Ascending aorta (tissue), 2 donors: ENCODE results near the gene OR10AD1. TPM values are rescaled to one million over a fixed set of nuclear protein-coding genes. Genes with fewer than 3 reads are reported as not detected.
"Not testable (repeated sequence)": the region's sequence is repeated elsewhere in the genome, so short reads cannot be mapped to it uniquely, and the experiment has no call there.

Experiments used
- DNase-seq, 2 donors: peaks; one replicate each; pipeline ENCODE4 v3.0.0-alpha.2; 2019; ENCODE audit warnings: low spot score in 2 of 2
- H3K27ac ChIP-seq, 2 donors: fragments of 200-600 bp; sonication (generic); one replicate each; pipeline ENCODE4 v1.5.1; 2016 to 2017; ENCODE audit warnings: mild to moderate bottlenecking in 1 of 2
- H3K27me3 ChIP-seq: fragments of 200-600 bp; sonication (generic); one replicate; pipeline ENCODE4 v1.5.1; 2017
- H3K36me3 ChIP-seq, 2 donors: fragments of 200-600 bp; sonication (generic); one replicate each; pipeline ENCODE4 v1.5.1; 2016
- H3K4me1 ChIP-seq, 2 donors: fragments of 200-600 bp; sonication (generic); one replicate each; pipeline ENCODE4 v1.5.1; 2016 to 2017; ENCODE audit warnings: mild to moderate bottlenecking in 1 of 2
- H3K4me3 ChIP-seq, 2 donors: fragments of 200-600 bp; sonication (generic); one replicate each; pipeline ENCODE4 v1.5.1; 2016 to 2017; ENCODE audit warnings: mild to moderate bottlenecking in 1 of 2
- H3K9me3 ChIP-seq, 2 donors: fragments of 200-600 bp; sonication (generic); one replicate each; pipeline ENCODE4 v1.5.1; 2016
- CTCF ChIP-seq, 3 experiments: fragments of 200-600 bp in 2 of 3; fragments of 450-650 bp in 1 of 3; sonication (generic) in 2 of 3; IDR thresholded peaks; one replicate each; pipeline ENCODE4 v1.5.1; 2016 to 2019; ENCODE audit warnings: antibody characterized with exemption in 3 of 3, mild to moderate bottlenecking in 1 of 3, moderate library complexity in 1 of 3
- intact Hi-C: fragments of 100-400 bp; cut with DNase I; formaldehyde crosslinking; loops from one replicate; pipeline ENCODE4 v1.15.1; 2023
- total RNA-seq: library from RNA; depleted of rRNA; stranded (reverse); fragments of >200 nt; gene quantifications from one replicate; pipeline ENCODE4 v1.1.0, GENCODE V29; 2016

The OR10AD1 gene
- not detected for total RNA-seq

- intact Hi-C loops: no loop called here
- peaks cover 0 to 3% of the 10 kb centered on the region in 2 donors for H3K36me3 ChIP-seq
- no peak for DNase-seq
- TF ChIP-seq CTCF (IDR thresholded peaks at IDR 0.05): no peak
- no peaks in the 10 kb centered on the region for H3K27me3 ChIP-seq
- no peaks in the 10 kb centered on the region for H3K4me1 ChIP-seq
- peaks cover 0 to 65% of the 10 kb centered on the region in 2 donors for H3K9me3 ChIP-seq
- no peak within 1 kb of the TSS for H3K4me3 ChIP-seq
- no peak within 1 kb of the TSS for H3K27ac ChIP-seq
Measured at GRCh38 chr12:48203192-48203591, at the start of gene OR10AD1. TSS of gene OR10AD1 (minus strand) at chr12:48203292. CDS start at chr12:48203292, 0 bp downstream.

- Histone ChIP-seq H3K27ac (no peak overlapping the region), H3K36me3 (no peaks in the 10 kb centered on the region), H3K4me1 (no peaks in the 10 kb centered on the region), H3K4me3 (no peak overlapping the region), H3K9me3 (peaks cover 0 to 1% of the 10 kb centered on the region in 2 donors), H3K27me3 (no peaks in the 10 kb centered on the region)
- no peak for TF ChIP-seq CTCF (IDR thresholded peaks at IDR 0.05)
- no peak for DNase-seq
- intact Hi-C loops: no loop called here
Measured at GRCh38 chr12:48247181-48247966, 44.3 kb upstream of the OR10AD1 start.

GRCh38 chr12:48237162-48237561 lies 34.1 kb upstream of the OR10AD1 start:
- H3K9me3 ChIP-seq: peaks cover 0 to 4% of the 10 kb centered on the region in 2 donors

GRCh38 chr12:48235796-48236333 lies 32.8 kb upstream of the OR10AD1 start:
- TF ChIP-seq CTCF (IDR thresholded peaks at IDR 0.05): no peak
- no peak overlapping the region for H3K27ac ChIP-seq
- intact Hi-C loops: no loop called here

More at GRCh38 chr12:48237162-48237561, 34.1 kb upstream of the OR10AD1 start:
- no peaks in the 10 kb centered on the region for H3K36me3 ChIP-seq
- H3K27me3 ChIP-seq: no peaks in the 10 kb centered on the region
- no peak for TF ChIP-seq CTCF (IDR thresholded peaks at IDR 0.05)
- no peak overlapping the region for H3K27ac ChIP-seq
- H3K4me1 ChIP-seq: no peaks in the 10 kb centered on the region
- no peak overlapping the region for H3K4me3 ChIP-seq
- intact Hi-C loops: no loop called here
- DNase-seq: no peak

GRCh38 chr12:48231169-48231958 lies 28.3 kb upstream of the OR10AD1 start:
- H3K36me3 ChIP-seq, DNase-seq, H3K27me3 ChIP-seq, H3K27ac ChIP-seq, intact Hi-C loops, H3K4me3 ChIP-seq, H3K4me1 ChIP-seq, H3K9me3 ChIP-seq: not testable (repeated sequence)

More at GRCh38 chr12:48235796-48236333, 32.8 kb upstream of the OR10AD1 start:
- H3K4me1 ChIP-seq: no peaks in the 10 kb centered on the region
- no peaks in the 10 kb centered on the region for H3K36me3 ChIP-seq
- H3K9me3 ChIP-seq: no peaks in the 10 kb centered on the region
- H3K4me3 ChIP-seq: no peak overlapping the region
- DNase-seq: no peak
- H3K27me3 ChIP-seq: no peaks in the 10 kb centered on the region

- H3K27ac ChIP-seq, H3K36me3 ChIP-seq, H3K27me3 ChIP-seq, H3K9me3 ChIP-seq, H3K4me1 ChIP-seq, H3K4me3 ChIP-seq, DNase-seq, intact Hi-C loops: not testable (repeated sequence)
Measured at GRCh38 chr12:48224533-48224932, 21.4 kb upstream of the OR10AD1 start.
